ENCODE measurements around the gene KIR3DL3. TPM values are rescaled to one million over a fixed set of nuclear protein-coding genes. Genes with fewer than 3 reads are reported as not detected.
"Not testable (repeated sequence)": the region's sequence is repeated elsewhere in the genome, so short reads cannot be mapped to it uniquely, and the experiment has no call there.

The KIR3DL3 gene
- total and polyA plus RNA-seq, 8 donors, result not detected

GRCh38 chr19:54728167-54728566 lies 3.9 kb downstream of the KIR3DL3 start:
- Histone ChIP-seq H3K27ac (no peak overlapping the region), H3K9me3 (no peaks in the 10 kb centered on the region), H3K27me3 (no peaks in the 10 kb centered on the region), H3K36me3 (no peaks in the 10 kb centered on the region), H3K4me1 (no peaks in the 10 kb centered on the region), H3K4me3 (no peak overlapping the region)
- WGBS, 2 donors, result 25 to 38% methylated on average over 3 of the region's 3 CpGs
- TF ChIP-seq CTCF (IDR thresholded peaks at IDR 0.05), result no peak
- no peak for DNase-seq
- no peak for ATAC-seq
- no peak for FAIRE-seq
- intact Hi-C loops (cut with DNase I), result no loop called here

- ATAC-seq (no peak), FAIRE-seq (no peak), DNase-seq (no peak)
- H3K9me3 ChIP-seq, result no peaks in the 10 kb centered on the region
- H3K36me3 ChIP-seq, result no peaks in the 10 kb centered on the region
- no peaks in the 10 kb centered on the region for H3K27me3 ChIP-seq
- TF ChIP-seq CTCF (IDR thresholded peaks at IDR 0.05), result no peak
- H3K4me1 ChIP-seq, result no peaks in the 10 kb centered on the region
- intact Hi-C loops (cut with DNase I), result no loop called here
- WGBS, 2 donors, result 47 to 52% methylated on average over 15 of the region's 15 CpGs
- H3K4me3 ChIP-seq, result no peak overlapping the region
- no peak overlapping the region for H3K27ac ChIP-seq
Observed at GRCh38 chr19:54729416-54730188, 5.4 kb downstream of the KIR3DL3 start.

GRCh38 chr19:54731191-54731590 lies 6.9 kb downstream of the KIR3DL3 start:
- FAIRE-seq (no peak), ATAC-seq (no peak), DNase-seq (no peak)
- no peaks in the 10 kb centered on the region for H3K4me1 ChIP-seq
- intact Hi-C loops (cut with DNase I), result no loop called here
- H3K36me3 ChIP-seq, result no peaks in the 10 kb centered on the region
- WGBS, 2 donors, result 31 to 42% methylated on average over 8 of the region's 8 CpGs
- H3K9me3 ChIP-seq, result no peaks in the 10 kb centered on the region
- no peaks in the 10 kb centered on the region for H3K27me3 ChIP-seq
- no peak overlapping the region for H3K27ac ChIP-seq
- TF ChIP-seq CTCF (IDR thresholded peaks at IDR 0.05), result no peak
- no peak overlapping the region for H3K4me3 ChIP-seq

GRCh38 chr19:54738306-54738705 lies 14.1 kb downstream of the KIR3DL3 start, which contains the start of gene KIR2DL3:
TSS of gene KIR2DL3 (plus strand) at chr19:54738513. CDS start at chr19:54738546, 33 bp downstream.
- FAIRE-seq; H3K9me3 ChIP-seq; H3K4me1 ChIP-seq; intact Hi-C loops (cut with DNase I); H3K36me3 ChIP-seq; ATAC-seq; H3K27me3 ChIP-seq; DNase-seq; H3K4me3 ChIP-seq; H3K27ac ChIP-seq: not testable (repeated sequence)
- 81 to 91% methylated on average over 13 to 16 of the region's 16 CpGs for WGBS, 2 donors

- Histone ChIP-seq H3K4me1 (no peaks in the 10 kb centered on the region), H3K27me3 (no peaks in the 10 kb centered on the region), H3K36me3 (no peaks in the 10 kb centered on the region), H3K4me3 (no peak overlapping the region), H3K27ac (no peak overlapping the region), H3K9me3 (no peaks in the 10 kb centered on the region)
- WGBS, 2 donors, result 72 to 74% methylated on average over 1 of the region's 1 CpG
- ATAC-seq (no peak), FAIRE-seq (no peak), DNase-seq (no peak)
- TF ChIP-seq CTCF (IDR thresholded peaks at IDR 0.05), result no peak
- intact Hi-C loops (cut with DNase I), result no loop called here
Observed at GRCh38 chr19:54738715-54739114, 14.5 kb downstream of the KIR3DL3 start.
